ENCODE results near the gene SGF29. TPM values are rescaled to one million over a fixed set of nuclear protein-coding genes. Genes with fewer than 3 reads are reported as not detected.

SGF29 gene
- total RNA-seq (10 to 100 TPM; 22.9 to 35.1 (median 26.7) TPM), polyA plus RNA-seq (10 to 100 TPM; 27.2 to 31.7 (median 27.8) TPM)
- long read RNA-seq, donor 1, partial matches to known transcripts, result 47 of 135 reads
- long read RNA-seq, donor 1, other reads (novel, unspliced or antisense), result 83 of 135 reads
- long read RNA-seq, donor 2, transcript SGF29-201 (10 exons, 1,153 nt), result major isoform, 5 of 6 reads
- long read RNA-seq, donor 2, partial matches to known transcripts, result 0 of 6 reads
- long read RNA-seq, donor 2, other reads (novel, unspliced or antisense), result 0 of 6 reads

DNA sequence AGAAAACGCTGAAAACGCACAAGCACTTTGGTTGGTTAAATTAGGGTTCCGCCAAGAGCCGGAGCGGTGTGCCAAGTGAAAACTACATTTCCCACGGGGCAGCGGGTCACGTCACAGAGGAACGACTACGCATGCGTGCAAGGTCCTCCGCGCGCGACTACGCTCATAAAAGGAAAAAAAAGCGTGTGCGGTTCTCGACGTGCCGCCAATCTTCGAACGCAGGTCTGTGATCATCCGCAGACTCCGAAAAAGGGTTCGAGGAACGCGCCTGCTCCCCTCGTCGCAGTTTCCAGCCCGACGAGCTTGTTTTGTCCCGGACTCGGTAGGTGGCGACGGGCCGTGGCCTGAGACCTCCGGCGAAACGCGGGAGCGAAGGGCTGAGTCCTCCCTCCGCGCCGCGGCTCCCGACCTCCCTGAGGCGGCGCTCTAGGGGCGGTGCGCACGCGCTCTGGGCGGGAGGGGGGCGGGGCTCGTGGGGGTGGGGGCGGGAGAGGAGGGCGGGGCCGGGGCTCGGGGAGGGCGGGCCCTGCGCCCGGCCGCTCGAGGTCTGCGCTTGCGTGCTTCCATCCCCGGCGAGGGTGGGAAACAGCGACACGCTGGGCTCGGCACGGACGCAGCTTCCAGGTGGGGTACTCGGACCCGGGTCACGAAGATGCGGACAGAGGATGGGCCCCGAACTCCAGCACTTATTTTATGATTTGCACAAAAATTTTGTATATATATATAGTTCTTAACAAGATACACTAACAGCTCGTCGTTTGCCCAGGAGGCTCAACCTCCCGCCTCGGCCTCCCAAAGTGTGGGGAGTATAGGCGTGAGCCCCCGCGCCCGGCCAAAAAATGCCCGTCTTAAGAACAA is at the start of gene SGF29:
SGF29 (plus strand) TSS at position 145 of the 858 bp plus-strand sequence. CDS start 27,150 bp downstream, outside the sequence.
- Histone ChIP-seq H3K9me3 (no peaks in the 10 kb centered on the region), H3K4me3 (peak within 1 kb of the TSS; percentile 51 to 81 (median 59)), H3K27me3 (replicated peaks in 1 of 7) (peaks cover 0 to 12% (median 0%) of the 10 kb centered on the region in 7 donors), H3K27ac (peak within 1 kb of the TSS; percentile 97 to 99 (median 98)), H3K36me3 (peaks cover 0 to 30% (median 11%) of the 10 kb centered on the region in 6 donors), H3K4me1 (peaks cover 8 to 51% (median 33%) of the 10 kb centered on the region in 6 donors)
- DNase-seq, result peak; percentile 95
- WGBS, 5 donors, result 2 to 5% (median 3%) methylated on average over 57 to 87 of the region's 88 CpGs
- intact Hi-C loops (cut with DNase I; ENCODE audit: low total_unique reads), result loop anchor here (10.0 kb wide), 1 partner anchor 59 kb away; the partner anchor contains the start of genes APOBR and CLN3
- TF ChIP-seq POLR2AphosphoS5 (IDR thresholded peaks at IDR 0.05) (peak; percentile 99), POLR2A (IDR thresholded peaks at IDR 0.05) (peak in 2 of 3 donors; percentile 83 to 91)
- TF ChIP-seq, protein P1, sequence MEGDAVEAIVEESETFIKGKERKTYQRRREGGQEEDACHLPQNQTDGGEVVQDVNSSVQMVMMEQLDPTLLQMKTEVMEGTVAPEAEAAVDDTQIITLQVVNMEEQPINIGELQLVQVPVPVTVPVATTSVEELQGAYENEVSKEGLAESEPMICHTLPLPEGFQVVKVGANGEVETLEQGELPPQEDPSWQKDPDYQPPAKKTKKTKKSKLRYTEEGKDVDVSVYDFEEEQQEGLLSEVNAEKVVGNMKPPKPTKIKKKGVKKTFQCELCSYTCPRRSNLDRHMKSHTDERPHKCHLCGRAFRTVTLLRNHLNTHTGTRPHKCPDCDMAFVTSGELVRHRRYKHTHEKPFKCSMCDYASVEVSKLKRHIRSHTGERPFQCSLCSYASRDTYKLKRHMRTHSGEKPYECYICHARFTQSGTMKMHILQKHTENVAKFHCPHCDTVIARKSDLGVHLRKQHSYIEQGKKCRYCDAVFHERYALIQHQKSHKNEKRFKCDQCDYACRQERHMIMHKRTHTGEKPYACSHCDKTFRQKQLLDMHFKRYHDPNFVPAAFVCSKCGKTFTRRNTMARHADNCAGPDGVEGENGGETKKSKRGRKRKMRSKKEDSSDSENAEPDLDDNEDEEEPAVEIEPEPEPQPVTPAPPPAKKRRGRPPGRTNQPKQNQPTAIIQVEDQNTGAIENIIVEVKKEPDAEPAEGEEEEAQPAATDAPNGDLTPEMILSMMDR (IDR thresholded peaks at IDR 0.05 in 8 of 11, conservative IDR thresholded peaks at IDR 0.05 in 3 of 11), result peak in 7 of 11 experiments; percentile 26 to 62 (median 48)

DNA sequence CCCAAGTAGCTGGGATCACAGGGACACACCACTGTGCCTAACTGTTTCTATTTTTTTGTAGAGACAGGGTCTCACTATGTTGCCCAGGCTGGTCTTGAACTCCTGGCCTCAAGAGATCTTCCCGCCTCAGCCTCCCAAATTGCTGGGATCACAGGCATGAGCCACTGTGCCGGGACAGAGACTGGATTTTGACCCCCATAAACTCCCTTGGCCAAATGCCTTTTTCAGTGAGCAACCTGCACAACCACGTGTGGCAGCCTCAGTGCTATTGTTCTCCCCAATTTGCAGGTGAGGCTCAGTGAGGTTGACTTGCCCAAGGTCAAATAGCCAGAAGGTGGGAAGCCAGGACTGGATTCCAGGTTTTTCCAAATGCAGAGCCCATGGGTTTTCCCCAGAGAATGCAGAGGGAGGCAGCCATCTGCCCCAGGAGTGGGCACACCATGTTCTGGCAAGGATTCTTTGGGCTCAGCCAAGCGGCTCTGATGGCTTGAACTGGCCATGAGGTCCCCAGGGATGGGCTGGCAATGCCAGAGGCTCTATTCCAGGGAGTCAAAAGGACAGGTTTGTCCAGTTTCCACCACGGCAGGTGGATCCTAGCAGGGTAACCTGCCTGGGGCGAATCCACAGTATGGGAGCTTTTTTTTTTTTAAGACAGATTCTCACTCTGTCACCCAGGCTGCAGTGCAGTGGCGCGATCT is 48.9 kb upstream of the SGF29 start:
- peaks cover 0 to 19% (median 0%) of the 10 kb centered on the region in 6 donors for H3K36me3 ChIP-seq
- no peaks in the 10 kb centered on the region for H3K9me3 ChIP-seq
- no peak for DNase-seq
- peak overlapping the region in 1 of 8 donors; percentile 25 for H3K4me3 ChIP-seq
- H3K27me3 ChIP-seq (replicated peaks in 1 of 7), result peaks cover 0 to 27% (median 0%) of the 10 kb centered on the region in 7 donors
- whole genome bisulfite sequencing, 5 donors, result 64 to 77% (median 76%) methylated on average over 8 of the region's 8 CpGs
- TF ChIP-seq POLR2A (IDR thresholded peaks at IDR 0.05), result no peak
- peak overlapping the region in 1 of 8 donors; percentile 77 for H3K27ac ChIP-seq
- peaks cover 0 to 51% (median 27%) of the 10 kb centered on the region in 6 donors for H3K4me1 ChIP-seq
- intact Hi-C loops (cut with DNase I; ENCODE audit: low total_unique reads), result no loop called here

DNA sequence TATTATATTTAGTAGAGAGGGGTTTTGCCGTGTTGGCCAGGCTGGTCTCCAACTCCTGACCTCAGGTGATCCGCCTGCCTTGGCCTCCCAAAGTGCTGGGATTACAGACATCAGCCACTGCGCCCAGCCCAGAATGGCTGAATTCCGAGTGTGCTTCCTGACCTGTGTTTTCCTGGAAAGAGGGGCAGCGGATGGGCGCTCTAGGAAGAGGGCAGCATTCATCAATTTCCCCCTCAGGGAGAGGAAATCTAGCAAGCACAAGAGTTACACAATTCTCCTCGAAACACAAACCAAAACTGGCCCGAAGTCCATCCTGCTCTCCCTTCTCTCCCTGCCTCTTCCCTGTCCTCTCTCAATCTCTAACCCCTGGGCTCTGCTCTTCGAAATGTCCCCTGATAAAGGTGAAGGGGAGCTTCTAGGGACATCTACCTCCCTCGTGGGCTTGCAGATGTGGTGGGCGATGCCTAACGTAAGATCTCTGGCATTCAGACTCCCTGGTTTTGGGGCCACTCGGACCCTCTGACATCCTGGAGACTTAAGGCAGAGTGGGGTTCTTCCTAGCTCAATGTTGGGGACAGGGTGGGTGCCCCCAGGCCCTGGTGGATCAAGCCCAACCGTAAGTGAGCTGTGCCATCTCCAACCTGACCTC is 48.1 kb upstream of the SGF29 start:
- Histone ChIP-seq H3K4me1 (peaks cover 0 to 44% (median 27%) of the 10 kb centered on the region in 6 donors), H3K27ac (peak overlapping the region in 4 of 8 donors; percentile 31 to 77 (median 67)), H3K27me3 (replicated peaks in 1 of 7) (peaks cover 0 to 27% (median 0%) of the 10 kb centered on the region in 7 donors), H3K36me3 (peaks cover 0 to 12% (median 0%) of the 10 kb centered on the region in 6 donors), H3K9me3 (no peaks in the 10 kb centered on the region), H3K4me3 (peak overlapping the region in 3 of 8 donors; percentile 25 to 60 (median 27))
- TF ChIP-seq POLR2AphosphoS5 (IDR thresholded peaks at IDR 0.05) (peak in 1 of 3 donors; percentile 10), POLR2A (IDR thresholded peaks at IDR 0.05) (no peak)
- 54 to 70% (median 65%) methylated on average over 14 of the region's 14 CpGs for WGBS, 5 donors
- intact Hi-C loops (cut with DNase I; ENCODE audit: low total_unique reads), result no loop called here
- no peak for DNase-seq

DNA sequence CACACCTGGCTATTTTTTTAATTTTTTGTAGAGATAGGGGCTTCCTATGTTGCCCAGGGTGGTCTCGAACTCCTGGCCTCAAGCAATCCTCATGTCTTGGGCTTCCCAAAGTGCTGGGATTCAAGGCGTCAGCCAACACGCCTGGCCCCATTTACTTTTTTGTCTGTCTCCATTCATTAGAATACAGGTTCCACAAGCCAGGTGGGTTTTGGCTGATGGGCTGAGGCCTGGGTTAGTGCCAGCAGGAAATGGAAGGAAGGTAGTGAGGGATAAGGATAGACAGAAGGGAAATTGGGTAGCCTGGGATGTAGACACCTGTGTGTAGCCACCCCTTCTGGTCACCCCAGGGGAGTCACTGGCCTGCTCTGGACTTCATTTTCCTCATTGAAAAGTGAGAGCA is 42.7 kb upstream of the SGF29 start:
- TF ChIP-seq POLR2A (IDR thresholded peaks at IDR 0.05), result no peak
- no peak for TF ChIP-seq POLR2AphosphoS5 (IDR thresholded peaks at IDR 0.05)
- TF ChIP-seq, protein P1 (IDR thresholded peaks at IDR 0.05 in 8 of 11, conservative IDR thresholded peaks at IDR 0.05 in 3 of 11), result no peak
- Histone ChIP-seq H3K27ac (no peak overlapping the region), H3K27me3 (replicated peaks in 1 of 7) (peaks cover 0 to 31% (median 0%) of the 10 kb centered on the region in 7 donors), H3K36me3 (no peaks in the 10 kb centered on the region), H3K4me3 (no peak overlapping the region), H3K4me1 (peaks cover 0 to 27% (median 18%) of the 10 kb centered on the region in 6 donors), H3K9me3 (no peaks in the 10 kb centered on the region)
- intact Hi-C loops (cut with DNase I; ENCODE audit: low total_unique reads), result no loop called here
- no peak for DNase-seq
- WGBS, 5 donors, result 86 to 97% (median 91%) methylated on average over 3 of the region's 3 CpGs

All from spleen (tissue), 13 donors.